ENCODE results near the gene FHOD3.

FHOD3 gene

DNA sequence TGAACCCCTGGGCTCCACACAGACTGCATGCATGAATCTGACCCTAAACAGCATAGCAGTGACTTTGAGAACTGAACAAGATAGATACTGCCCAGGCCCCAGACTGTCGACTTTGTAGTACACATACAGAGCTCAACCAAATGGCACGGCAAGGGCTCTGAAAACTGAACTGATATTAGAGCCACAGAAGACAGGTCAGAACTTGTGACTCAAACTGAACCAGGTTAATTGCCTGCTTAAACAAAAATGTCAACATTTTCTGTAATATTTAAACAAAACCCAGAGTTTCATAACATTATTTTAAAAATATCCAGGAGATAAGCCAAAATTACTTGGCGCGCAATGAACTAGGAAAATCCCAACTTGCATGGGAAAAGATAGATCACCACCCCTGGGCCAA is 271.0 kb downstream of the FHOD3 start:
- no peak for DNase-seq

DNA sequence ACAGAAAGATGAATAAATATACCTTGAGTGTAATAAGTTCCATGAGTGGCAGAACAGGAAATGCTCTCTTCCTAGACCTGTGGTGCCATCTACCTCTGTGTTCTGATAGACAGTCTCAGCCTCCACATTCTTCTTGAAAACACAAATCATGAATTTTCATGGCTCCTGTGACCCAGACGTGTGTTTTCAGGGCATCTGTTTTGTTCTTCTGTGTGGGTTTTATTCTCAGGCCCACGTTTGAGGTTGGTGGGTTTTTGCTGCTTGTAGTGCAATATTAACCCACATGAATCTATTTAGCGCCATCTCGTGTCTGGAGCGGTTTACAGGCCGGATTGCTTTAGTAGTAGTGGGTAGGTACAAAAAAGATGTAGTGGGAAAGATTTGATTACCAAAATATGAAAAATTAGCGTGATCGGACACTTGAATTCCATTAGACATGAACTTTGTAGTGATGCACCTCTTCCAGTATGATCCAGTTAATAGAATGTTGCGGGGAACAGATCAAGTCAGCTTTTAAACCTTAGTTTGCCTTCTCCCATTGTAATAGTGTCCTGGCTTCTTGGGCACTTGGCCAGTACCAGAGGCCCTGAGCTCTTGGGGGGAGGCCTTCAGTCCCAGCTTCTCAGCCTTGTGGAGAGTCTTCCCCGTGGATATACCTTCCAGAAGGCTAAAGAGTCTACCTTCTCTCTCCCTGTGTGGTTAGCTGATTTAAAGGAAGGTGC is 274.8 kb downstream of the FHOD3 start:
- no peak for DNase-seq

DNA sequence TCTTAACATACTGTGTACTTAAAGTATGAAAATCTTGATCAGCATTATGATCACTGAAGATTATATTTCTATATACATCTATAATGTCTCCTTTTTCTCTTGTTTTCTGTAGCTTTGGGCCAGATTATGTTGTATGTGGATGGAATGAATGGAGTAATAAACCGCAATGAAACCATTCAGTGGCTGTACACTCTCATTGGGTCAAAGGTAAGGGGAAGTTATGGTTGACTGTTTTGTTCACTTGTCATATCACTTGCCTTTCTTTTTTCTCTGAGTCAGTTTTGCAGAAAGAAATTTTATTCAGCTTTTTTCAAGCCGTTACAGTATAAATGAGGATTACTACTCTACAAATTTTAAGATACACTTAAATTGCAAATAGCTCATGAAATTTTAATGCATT is 278.8 kb downstream of the FHOD3 start:
- no peak for DNase-seq

DNA sequence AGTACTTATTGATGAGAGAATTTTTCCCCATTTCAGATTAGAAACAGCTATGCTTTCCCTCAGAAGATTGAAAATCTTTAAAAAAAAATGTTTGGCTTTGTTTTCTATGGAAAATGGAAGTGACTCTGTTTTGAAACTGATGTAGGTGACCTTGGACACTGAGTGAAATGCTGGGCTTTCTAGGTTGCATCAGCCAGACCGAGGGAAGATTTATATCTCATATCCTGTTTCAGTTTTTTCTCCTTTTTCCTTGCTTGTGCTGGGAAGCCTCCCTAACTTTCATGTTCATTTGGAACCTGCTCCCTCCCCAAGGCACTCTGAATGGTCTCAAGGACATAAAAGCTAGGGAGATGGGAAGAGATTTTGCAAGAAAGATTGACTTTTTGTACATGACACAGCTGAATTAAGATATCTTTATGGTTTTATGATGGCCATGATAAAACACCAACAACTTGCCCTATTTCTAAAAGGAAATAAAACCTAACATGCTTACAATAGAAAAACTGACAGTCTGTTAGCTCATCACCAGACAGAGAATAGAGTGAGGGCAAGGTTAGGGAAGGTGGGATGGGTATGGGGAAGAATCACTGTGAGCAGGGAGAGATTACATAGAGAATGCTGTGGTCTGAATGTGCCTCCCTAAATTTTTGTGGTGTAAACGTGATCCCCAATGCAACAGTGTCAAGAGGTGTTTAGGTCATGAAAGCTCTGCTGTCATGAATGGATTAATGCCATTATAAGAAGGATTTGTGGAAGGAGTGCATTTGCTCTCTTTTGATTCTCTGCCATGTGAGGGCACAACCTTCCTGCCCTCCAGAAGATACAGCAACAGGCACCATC is 281.6 kb downstream of the FHOD3 start:
- no peak for DNase-seq

DNA sequence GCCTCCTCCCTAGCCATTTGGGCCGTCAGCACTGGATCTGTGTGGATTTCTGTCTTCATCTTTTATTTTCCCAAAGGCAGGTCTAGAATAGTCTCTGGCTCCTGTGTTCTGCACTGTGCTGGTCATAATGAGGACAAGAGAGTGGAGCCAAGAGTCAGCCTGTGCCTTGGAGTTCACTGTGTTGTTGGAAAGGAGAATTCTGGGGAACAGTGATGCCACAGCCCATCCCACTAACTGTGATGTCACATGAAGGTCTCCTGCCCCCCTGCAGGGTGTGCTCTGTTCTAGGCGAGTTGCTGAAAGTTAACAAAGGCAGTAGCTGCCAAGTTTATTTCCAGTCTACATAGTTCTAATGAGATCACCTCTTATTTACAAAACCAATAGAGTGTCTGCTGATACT is 282.8 kb downstream of the FHOD3 start:
- DNase-seq = no peak

DNA sequence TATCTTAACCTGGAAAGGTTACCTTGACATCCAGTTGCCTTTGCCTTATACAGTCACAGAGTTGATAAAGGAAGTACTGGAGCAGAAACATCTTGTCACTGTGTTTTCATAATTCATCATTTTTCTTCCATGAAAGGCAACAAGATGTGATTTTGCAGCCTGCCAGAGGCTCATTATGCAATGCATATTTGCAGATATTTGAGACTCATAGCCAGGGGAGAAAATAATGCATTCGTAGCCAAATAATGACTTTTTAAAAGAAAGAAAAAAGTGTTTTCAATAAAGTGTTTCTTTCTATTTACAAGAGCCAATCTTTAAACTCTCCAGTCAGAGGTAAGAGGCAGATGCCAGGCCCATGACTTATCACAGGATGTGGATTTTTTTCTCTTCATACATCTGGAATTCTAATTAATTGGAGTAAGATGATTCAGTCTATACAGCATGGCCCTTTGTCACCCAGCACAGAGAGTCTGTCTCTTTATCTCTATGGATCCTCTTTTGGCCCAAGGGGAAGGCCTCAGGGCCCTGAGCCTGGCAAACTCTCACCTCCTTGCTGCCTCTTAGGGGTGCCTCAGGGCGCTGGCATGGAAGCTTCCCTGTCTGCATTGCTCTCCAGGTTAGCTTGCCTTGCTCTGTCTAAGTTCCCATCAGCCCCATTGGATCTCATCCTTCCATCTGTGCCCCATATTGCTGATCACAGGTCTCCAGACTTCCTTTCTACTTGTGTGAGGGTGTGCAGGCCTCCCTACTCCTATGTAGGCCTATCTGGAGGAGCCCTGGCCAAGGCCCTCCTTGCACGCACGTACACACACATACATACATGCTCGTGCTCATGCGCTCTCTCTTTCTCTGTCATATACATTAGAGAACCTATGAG is 283.6 kb downstream of the FHOD3 start:
- DNase-seq = no peak

DNA sequence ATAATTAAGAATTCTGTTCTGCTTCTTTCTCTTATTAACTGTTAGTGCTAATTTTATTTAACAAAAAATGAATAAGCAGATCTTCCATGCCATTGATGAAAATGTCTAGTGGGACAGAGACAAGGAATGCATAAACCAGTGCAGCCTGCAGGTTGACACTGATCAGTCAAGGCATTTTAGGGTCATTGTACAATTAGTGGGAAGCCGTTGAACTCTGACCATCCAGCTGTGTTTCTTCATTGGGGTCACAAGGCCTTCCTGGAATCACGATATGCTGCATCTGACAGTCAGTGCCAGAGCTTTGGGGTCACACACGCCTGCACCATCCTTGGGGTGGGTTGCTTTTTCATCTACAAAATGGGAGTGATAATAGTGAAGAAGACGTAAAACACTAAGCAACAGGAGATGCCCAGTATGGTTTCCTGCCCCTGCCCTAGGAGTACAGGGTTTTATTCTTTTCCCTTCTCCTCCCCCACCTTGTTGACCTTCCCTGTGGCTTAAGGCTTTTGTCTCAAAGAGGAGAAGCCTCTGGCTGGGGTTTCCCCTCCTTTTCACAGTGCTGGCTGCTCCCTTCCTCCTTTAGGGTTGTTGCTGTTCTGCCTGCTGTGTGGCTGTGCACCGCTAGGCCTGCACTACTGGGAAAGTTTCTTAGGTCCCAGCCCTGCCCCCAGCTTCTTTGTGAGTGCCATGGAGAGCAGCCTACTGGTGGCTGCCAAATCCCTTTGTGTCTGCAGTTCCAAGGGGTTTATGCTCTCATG is 285.7 kb downstream of the FHOD3 start:
- DNase-seq = no peak

DNA sequence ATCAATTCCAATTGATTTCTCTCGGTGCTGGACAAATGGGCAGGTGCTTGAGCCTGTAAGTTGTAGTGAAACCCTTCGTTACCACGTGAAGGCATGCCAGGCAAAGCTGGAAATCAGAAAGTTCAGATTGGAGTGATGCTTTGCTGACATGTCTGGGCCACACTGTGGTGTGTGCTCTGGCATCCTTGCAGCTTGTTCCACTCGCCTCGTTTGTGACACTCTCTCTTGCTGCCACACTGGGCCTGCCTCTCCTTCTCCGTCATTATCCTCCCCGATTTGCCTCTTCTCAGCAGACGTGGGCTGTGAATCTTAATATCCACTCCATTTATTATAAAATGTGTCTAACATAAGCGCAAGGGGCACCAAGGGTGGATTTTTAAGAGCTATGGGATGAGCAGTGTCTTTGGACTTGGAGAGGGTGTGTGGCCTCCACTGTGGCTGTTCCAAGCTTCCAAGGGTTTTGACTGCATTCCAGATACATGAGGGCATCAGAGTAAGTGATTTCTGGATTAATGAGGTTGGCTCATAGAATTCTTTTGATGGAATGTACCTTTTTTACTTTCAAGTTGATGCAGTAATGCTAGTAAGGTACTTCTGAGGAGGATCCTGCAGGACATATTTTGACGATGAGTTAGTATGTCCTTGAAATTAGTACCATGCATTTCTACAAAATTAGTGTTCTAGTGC is 292.5 kb downstream of the FHOD3 start:
- no peak for DNase-seq

DNA sequence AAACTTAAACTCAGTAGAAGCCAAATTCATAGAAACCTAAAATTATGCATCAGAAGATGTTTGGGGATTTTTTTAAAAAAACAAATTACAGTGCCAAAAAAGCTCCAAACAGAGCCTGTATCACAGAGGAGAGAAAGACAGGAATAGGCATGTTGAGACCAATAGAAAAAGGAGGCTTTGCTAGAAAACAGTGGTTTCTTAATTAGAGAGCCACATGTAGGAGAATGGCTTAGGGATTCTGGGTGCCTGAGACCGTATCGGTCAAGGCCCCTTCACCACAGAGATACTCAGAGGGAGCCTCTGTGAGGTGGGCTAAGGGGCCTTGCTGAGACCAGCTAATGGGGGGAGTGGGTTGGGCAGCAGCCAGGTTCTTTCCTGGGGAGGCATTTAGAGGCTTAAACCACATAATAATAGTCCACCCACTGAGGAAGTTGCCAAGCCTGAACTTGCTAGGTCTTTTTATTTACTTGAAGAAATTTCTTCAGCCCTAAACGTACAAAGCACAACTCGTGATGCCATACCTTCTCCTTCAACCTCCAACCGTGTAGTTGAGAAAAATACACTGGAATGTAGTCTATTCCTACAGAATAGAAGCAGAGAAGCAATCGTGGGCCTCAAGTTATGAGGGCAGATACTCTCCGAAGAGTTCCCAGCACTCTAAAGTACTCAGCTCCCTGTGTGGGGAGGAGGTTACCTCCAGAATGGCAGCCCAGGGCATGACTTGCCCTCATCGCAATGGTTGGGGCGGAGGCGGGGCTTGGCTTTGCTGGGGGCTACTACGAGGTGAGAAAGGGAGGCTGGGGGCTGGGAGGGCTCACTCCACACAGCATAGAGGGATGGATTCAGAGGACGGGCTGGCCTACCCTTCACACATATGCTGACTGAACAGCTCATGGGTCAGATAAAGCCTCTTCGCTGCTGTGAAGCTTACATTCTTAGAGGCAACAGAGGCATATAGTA is 293.4 kb downstream of the FHOD3 start:
- DNase-seq = no peak

DNA sequence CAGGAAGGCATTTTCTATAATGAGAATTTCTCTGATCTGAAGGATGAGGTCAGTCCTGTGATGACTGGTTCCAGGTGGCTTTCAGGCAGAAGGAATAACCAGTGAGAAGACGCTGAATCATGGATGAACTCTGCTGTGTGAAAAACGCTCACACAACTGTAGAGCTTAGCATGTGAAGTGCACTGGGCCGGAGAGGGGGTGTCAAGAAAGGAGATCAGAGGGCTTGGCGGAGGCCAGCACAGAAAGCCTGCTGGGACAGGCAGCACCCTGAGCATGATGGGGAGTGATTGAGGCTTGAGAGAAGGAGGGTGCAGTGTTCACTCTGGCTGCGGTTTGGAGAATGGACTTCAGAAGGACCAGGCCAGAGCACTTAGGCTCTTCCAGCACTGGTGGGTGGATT is 294.8 kb downstream of the FHOD3 start:
- DNase-seq = no peak

DNA sequence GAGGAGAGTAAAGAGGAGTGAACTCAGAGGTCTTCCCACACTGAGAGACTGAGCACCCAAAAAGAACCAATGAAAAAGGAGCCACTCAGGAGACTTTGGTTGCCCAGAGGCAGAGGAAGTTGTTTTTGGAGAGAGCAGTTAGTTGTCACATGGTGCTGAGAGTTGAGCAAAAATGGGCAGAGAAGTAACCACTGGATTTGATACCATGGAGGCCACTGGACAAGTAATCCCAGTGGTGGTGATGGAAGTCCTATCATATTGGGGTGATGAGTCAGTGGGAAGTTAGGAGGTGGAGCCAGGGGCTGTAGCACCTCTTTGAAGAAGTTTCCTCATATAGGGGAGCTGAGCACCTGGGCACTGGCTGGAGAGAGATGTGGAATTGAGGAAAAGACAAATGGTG is 295.5 kb downstream of the FHOD3 start:
- DNase-seq = no peak

DNA sequence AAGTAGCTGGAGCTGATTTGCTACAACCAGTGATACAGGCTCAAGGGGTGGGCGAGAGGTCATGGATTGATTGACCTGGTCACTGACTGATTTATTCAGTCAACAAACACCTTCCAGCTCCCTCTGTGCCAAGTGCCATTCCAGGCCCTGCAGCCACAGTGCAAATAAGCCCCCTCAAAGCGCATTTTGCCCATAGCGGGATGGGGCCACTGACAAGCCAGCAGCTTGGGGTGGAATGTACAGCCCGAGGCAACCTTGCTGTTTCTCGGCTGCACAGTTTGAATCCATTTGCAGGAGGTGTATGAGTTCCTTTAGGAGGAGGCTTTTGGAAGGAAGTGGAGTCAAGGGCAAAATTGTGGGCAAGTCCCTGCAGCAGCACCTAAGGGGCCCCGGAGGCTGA is 296.1 kb downstream of the FHOD3 start:
- DNase-seq = no peak

DNA sequence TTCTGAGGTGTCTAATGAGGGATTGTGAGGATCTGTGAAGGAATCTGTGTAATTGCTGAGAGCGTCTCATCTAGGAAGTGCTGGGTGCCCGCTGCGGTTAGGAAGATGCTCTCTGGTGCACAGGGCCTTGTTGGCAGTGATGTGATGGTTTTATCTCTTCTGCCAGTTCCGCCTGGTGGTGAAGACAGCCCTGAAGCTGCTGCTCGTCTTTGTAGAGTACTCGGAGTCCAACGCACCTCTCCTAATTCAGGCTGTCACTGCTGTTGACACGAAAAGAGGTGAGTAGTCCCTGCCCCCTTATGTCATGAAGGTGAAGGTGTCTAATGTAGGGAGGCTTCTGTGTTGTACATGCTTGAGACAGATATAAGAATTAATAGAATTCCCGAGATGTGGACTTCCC is 297.1 kb downstream of the FHOD3 start:
- no peak for DNase-seq

DNA sequence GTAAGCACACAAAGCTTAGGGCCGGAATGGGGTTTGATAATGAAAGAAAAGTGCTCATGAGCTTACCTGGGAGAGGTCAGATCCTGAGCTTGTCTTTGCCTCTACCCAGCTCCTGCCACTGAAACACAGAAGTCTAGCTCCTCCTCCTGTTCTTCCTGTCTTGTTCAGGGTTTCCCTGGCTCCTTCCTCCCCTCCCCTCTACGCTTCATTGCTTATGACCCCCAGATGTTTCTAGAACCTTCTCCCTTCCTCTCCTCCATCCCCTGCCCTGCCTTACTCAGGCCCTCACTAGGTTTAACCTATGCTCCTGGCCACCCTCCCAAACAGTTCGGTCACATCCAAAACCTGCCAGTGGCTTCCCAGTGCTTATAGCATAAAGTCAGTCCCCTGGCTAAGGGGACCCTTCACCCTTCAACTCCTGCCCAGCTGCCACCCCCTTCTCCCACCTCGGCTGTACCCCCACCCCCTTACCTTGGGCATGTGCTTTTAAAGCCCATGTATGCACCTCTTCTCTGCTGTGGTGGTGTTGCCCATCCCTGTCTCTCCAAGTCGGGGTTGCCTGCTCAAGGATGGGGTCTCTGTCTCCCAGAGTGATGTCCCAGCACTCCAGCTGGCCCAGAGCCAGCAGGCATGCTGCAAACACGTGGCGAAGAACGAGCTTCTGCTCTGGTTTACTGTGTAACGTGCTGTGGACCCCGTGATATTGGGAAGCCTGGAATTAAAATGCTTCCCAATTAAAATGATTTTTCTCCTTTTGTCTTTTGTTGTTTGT is 297.7 kb downstream of the FHOD3 start:
- no peak for DNase-seq

DNA sequence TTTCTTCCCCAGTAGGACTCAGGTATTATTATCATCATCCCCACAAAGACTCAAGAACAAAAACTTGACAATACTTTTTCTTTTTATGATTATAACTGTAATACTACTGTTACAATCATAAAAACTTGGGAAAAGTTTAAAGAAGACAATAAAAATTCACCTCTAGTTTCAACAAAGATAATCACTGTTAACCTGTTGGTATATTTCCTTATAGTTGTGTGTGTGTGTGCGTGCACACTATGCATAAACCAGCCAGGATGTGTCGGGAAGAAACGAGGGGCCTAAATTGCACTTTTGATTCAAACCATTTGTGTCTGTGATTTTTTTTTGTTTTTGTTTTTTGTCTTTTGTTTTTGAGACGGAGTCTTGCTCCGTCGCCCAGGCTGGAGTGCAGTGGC is 298.3 kb downstream of the FHOD3 start:
- no peak for DNase-seq

DNA sequence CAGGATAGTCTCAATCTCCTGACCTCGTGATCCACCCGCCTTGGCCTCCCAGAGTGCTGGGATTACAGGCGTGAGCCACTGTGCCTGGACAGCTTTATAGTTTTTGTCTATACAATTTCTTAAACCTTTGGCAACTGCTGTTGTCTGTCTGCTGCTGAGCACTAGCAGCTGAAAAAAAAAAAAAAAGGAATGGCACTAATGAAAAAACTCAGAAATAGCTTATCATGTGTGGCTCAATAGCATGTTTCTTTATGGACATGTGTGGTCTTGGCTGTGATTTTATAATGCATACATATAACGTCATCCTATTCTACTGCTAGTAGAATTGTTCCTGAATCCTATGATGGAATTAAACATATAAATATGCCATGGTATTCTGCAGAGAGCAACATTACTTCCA is 300.1 kb downstream of the FHOD3 start:
- DNase-seq = no peak

DNA sequence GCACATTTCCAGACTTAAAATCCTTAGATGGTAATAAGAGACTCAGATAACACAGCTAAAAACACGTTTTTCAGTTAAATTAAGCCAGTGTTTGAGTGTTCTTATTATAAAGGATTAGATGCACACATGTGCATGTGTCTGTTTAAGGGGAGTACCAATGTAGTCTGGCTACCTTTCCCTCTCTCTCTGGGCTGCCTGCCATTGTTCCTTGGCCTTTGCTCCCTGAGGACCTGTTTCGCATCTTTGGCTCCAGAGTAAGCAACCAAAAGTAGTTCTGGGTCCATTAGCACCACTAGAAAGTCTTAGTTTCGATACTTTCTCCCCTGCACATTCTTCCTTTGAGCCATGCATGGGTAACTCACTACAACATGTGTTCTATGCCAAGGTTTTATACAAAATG is 303.0 kb downstream of the FHOD3 start:
- no peak for DNase-seq

DNA sequence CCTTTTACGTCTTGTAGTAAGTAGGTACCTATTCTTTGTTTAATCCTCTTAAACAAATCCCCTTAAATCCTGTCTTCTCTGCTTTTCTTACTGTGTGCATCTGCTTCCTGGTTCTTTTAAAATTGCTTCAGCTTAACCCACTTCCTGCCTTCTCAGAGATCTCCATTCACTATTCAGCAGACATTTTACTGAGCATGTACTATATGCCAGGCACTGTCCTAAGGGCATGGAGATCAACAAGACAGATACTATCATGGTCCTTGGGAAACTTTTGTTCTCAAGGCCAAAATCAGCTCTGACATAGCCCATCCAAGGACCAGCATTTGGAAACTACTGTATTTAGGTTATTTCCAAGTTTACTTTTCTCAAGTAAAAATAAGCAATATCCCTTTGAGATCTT is 303.8 kb downstream of the FHOD3 start:
- DNase-seq = no peak

DNA sequence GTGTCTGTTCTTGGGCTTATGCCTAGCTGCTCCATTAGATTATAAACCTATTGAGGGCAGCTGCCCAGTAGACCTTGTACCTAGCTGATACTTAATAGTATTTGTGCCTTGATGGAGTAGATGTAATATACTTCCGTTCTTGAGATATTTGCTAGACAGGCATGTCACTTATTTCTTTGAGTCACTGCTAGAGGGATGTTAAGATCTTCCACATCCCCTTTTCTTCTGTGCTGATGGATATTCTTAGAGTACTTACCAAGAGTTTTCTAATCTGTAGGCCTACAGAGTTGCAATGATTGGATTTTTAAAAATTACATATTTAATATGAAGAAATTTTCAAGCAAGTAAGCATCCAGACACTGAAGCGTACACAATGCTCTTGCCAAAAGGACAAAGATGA is 304.6 kb downstream of the FHOD3 start:
- no peak for DNase-seq

DNA sequence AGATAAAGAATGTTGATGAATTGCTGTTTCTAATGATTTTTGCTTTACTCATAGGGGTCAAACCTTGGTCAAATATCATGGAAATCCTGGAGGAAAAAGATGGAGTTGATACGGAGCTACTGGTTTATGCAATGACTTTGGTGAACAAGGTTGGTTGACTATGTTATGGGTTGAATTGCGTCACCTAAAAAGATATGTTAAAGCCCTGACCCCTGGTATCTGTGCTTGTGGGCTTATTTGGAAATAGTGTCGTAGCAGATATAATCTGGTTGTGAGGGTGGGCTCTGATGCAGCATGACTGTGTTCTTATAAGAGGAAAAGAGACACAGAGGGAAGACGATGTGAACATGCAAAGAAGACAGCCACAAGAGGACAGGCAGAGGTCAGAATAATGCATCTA is 305.1 kb downstream of the FHOD3 start:
- DNase-seq = no peak
